Sigmoid colon (tissue), 4 donors: ENCODE measurements around the gene CEPT1.

ENCODE experiments used
- CTCF ChIP-seq, 4 experiments: fragments of 450-650 bp in 3 of 4; fragments of 200-600 bp in 1 of 4; IDR thresholded peaks; one replicate each; pipeline ENCODE4 v1.5.1; 2016 to 2019; ENCODE audit warnings: antibody characterized with exemption in 4 of 4, mild to moderate bottlenecking in 3 of 4, moderate library complexity in 2 of 4
- EP300 ChIP-seq, 4 donors: sonication (generic); formaldehyde crosslinking; IDR thresholded peaks; one replicate each; pipeline ENCODE4 v1.6.1; 2017; ENCODE audit warnings: antibody characterized with exemption in 4 of 4
- POLR2A ChIP-seq, 2 donors: fragments of 450-650 bp; IDR thresholded peaks; one replicate each; pipeline ENCODE4 v1.6.1; 2016; ENCODE audit warnings: antibody characterized with exemption in 2 of 2, mild to moderate bottlenecking in 2 of 2, moderate library complexity in 2 of 2

DNA sequence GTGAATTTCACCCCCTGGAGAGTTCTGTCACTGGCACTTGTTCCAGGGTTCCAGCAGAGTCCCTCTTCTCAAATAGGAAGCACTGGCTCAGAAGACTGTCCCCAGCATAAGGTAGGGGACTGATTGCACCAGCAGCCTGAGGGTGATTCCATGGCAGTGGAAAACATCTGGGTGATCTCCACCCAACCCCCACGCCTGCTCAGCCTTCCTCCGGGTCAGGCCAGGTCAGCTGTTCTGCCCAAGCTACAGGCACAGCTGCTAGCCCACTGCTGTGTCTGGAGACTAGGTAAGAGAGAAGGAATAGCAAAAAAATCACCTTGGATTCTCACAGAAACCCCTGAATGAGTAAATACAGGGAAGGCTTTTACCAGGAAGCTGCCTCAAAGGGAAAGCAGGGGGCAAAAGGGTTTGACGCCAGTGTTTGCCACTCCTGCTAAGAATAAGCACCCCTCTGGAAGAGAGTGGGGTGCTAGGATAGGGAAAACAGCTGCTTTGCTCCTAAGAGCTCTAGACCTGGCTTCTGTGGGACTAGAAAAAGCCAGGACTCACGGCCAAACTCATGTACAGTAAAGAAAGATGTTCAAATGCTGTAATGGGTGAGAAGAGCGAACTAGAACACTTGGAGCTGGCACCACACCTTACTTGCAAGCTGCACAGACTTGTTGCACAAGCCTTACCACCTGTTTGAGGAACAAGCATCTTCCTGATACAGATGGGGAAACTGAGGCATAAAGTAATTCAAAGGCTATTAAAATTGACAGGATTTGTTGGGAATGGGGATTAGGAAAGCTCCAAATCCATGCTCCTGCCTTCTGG, 61.5 kb downstream of the CEPT1 start:
- no peak for TF ChIP-seq CTCF (IDR thresholded peaks at IDR 0.05)
- no peak for TF ChIP-seq POLR2A (IDR thresholded peaks at IDR 0.05)
- no peak for TF ChIP-seq EP300 (IDR thresholded peaks at IDR 0.05)
